D341Med (cell line): ENCODE results near the gene P2RX7.

Experiments
- DNase-seq: peaks from one replicate; pipeline ENCODE4 v3.0.0; 2012; ENCODE audit warnings: low spot score

P2RX7 gene

GRCh38 chr12:121132601-121133481, at the start of gene P2RX7:
Gene P2RX7, plus strand, starts transcription at chr12:121132876. Its CDS starts 95 bp downstream, at chr12:121132971.
- DNase-seq = peak; percentile 45

GRCh38 chr12:121084229-121084628, 48.4 kb upstream of the P2RX7 start:
- DNase-seq = no peak

- DNase-seq = no peak
Measured at GRCh38 chr12:121085069-121085468, 47.6 kb upstream of the P2RX7 start.

GRCh38 chr12:121085506-121086353, 46.9 kb upstream of the P2RX7 start:
- DNase-seq = no peak

DNA sequence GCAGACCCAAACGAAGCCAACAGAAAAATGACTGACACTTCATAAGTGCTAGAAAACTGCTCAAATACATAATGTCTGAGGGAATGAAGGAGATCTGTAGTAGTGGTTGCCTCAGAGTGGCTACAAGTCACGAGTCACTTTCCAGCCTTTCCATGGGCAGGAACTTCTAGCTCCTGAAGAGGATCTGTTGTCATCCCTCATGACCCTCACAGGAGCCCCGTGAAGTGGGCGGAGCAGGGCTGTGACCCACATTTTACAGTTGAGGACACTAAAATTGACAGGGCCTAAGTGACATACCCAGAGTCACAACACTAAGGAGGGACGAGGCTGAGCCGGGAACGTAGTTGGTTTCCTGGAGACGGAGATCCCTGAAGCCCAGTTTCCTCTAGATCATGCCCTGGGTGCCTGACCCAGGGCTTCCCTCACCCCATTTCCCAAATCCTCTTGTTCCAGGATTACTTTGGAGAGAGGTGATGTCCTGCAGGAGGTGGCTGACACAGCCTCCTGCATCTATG, 45.8 kb upstream of the P2RX7 start:
- no peak for DNase-seq

DNA sequence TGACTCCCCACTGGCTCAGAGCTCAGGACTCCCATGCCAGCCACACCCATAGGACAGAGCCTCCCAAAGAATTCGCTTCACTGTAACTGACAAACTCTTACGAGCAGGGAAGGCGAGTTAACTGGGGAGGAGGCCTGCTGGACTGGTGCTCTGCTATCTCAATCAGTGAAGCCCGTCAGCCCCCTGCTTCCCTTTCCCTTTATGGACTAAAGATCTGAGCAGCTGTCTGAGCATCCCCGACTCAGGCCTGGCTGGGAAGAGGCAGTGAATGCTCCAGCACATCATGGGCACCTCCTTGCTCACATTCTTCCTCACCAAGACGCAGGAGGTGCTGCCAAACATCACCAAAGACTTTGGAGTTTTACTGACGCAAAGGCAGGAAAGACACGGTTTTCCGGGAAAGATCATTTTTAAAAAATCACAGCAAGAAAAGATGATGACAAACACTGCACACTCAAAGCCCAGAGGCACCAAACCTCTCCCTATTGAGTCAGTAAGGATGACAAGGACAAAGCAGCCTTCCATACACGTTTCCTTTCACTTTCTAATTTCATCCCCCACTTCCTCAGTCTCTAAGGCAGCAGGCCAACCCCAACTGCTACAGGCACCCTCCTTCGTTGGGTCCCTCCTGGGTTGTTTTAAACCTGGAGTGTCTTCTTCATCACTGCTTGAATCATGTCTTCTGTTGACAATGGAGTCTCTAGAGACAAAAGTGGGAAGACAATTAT, 45.0 kb upstream of the P2RX7 start:
- no peak for DNase-seq

GRCh38 chr12:121088195-121088585, 44.5 kb upstream of the P2RX7 start:
- no peak for DNase-seq

- no peak for DNase-seq
Measured at GRCh38 chr12:121089031-121089812, 43.5 kb upstream of the P2RX7 start.

- DNase-seq = no peak
Measured at GRCh38 chr12:121089813-121090430, 42.8 kb upstream of the P2RX7 start.

DNA sequence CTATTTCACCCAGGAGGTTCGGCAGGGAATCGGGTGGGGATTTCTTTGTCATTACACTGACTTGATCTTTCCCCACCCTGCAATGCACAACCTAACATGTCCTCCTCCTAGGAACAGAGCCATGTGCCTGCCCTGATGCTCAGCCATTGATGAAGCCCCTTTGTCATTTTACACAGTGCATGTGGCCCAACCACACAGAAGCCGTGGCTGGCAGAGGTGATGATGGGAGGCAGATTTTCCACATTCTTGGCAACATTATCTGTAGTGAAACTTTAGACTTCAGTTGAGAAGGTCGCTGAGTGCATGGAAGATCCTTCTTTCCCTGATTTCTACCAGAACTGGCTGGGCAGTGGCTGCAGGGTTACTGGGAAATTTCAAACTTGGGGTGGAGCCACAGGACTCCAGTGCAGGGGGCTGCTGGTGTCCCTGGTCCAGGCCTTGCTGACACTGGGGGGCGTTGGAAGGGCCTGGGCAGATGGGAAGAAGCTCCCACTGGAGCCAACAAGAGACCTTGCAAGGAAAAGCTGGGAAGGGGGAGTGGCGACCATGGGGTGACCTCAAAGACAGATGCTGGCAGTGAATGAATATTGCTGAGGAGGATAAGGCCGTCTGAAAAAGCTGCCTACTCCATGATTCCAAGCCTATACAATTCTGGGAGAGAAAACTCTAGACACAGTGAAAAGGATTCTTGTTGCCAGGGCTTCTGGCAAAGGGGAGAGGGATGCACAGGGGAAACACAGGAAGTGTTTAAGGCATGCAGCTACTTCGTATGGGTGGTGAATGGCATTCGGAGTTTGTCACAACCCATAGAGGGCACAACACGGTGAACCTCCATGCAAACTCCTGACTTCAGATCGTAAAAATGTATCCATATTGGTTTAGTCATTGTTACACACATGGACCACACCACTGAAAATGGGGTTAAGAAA, 41.8 kb upstream of the P2RX7 start:
- DNase-seq = no peak

DNA sequence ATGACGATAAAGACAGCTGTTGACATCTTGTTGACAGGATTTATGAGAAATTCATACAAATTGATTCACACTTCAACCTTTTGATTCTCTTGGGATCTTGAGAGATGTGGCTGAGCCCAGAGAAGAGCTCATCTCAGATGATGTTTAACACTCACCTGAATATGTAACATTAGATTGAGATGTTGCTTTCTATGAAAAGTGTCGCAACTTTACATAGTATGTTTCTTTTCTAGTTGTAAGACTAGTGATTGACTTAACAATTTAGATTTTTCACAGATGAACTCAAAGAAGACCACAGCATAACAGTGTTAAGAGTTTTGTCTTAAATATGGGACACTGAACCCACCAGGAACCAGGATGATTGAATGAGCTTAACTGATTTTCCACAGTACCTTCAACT, 40.6 kb upstream of the P2RX7 start:
- DNase-seq = no peak

DNA sequence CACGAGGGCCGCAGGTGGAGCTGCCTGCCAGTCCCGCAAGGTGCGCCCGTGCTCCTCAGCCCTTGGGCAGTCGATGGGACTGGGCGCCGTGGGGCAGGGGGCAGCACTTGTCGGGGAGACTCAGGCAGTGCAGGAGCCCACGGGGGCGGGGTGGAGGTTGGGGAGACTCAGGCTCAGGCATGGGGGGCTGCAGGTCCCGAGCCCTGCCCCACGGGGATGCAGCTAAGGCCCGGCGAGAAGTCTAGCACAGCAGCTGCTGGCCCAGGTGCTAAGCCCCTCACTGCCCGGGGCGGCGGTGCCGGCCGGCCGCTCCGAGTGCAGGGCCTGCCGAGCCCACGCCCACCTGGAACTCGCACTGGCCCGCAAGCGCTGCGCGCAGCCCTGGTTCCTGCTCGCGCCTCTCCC, 39.2 kb upstream of the P2RX7 start:
- no peak for DNase-seq

DNA sequence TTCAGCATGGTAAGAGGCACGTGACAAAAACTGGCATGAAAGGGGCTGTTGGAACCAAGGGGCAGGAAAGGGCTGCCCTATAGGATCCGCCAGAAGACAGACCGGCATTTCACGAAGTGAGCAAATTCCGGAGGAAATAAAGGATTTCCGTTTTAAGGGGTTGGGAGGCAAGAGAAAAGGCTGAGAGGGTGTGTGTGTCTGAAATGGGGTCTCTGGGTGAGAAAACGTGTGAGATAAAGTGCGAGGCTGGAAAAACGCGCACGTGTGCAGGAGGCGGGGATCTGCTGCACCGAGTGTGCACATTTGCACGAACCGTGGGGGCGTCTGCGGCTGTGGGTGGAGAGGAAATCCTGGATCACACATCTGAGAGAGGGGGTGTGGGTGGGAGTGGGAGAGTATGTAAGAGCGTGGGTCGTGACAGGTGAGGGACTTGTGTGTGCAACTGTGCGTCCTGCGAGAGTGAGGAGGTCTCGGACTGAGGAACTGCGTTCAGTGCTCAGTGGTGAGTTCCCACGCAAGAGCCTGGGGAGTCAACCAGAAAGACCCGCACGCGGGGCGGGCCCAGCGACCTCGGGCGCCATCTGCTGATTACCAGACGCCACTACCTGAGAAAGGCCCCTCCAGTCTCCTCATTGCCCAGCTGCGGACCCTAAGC, 37.0 kb upstream of the P2RX7 start:
- peak; percentile 89 for DNase-seq

- DNase-seq = no peak
Measured at GRCh38 chr12:121096199-121096798, 36.4 kb upstream of the P2RX7 start.

DNA sequence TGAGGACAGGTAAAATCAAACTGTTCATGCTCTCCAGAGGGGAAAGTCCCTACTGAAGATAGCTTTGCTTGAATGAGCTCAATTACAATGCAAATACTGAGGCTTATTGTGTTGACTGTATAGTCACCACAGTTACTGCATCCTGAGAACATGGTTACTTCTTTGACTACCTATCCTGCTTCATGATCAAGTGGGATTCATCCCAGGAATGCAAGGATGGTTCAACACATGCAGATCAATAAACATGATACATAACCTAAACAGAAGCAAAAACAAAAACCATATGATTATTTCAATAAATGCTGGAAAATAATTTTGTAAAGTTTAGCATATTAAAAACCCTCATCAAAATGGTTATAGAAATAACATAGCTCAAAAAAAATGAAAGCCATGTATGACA, 32.9 kb upstream of the P2RX7 start:
- DNase-seq = no peak

DNA sequence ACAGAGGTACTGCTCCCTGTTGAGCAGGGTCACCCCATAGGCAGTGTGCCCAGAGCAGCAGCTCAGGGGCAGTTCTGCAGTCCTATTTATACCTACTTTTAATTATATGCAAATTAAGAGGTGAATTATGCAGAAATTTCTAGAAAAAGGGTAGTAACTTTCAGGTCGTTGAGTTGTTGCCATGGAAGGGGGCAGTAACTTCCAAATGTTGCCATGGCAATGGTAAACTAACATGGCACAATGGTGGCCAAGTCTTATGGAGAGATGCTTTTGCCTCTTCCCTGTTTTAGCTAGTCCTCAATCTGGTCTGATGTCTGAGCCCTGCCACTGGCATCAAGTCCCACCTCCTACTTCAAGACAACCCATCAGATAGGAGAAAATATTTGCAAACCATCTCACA, 30.4 kb upstream of the P2RX7 start:
- DNase-seq = no peak

DNA sequence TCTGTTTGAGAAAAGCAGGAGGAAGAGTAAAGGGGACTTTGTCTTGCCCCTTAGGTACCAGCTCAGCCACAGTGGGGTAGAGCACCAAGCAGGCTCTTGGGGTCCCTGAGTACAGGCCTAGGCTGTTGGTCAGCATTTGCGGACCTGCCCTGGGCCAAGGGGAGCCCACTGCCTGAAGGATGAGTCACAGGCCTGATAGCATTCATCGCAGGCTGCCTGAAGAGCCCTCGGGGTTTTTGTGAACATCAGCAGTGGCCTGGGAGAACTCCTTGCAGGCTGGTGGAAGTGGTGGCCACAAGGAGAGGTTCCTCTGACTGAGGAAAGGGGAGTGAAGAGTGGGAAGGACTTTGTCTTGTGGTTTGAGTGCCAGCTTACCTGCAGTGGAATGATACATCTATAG, 25.0 kb upstream of the P2RX7 start:
- DNase-seq = no peak

DNA sequence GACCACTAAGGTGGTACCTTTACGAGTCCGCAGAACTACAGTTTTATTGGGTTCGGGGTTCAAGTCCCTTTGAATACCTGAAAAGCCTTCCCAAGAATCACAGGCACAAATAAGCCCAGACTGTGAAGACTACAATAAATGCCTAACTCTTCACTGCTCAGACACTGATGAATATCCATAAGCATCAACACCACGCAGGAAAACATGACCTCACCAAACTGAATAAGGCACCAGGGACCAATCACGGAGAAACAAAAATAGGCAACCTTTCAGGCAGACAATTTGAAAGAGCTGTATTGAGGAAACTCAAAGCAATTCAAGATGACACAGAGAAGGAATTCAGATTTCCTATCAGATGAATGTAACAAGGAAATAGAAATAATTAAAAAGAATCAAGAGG, 24.2 kb upstream of the P2RX7 start:
- DNase-seq = no peak
